Fibroblast of lung (primary cell): ENCODE results near the gene USP53. TPM values are rescaled to one million over a fixed set of nuclear protein-coding genes. Genes with fewer than 3 reads are reported as not detected.

Source experiments
- DNase-seq, 2 donors: peaks; one replicate each; pipeline versions ENCODE4 v3.0.0 to v3.0.0-alpha.2; 2010; ENCODE audit warnings: low read depth in 2 of 2
- H2AFZ ChIP-seq: 2 replicates; pipeline ENCODE4 v1.5.1; 2012; ENCODE audit warnings: low read length, control low read depth, inconsistent platforms
- H3K27ac ChIP-seq: 2 replicates; pipeline ENCODE4 v1.5.1; 2011; ENCODE audit warnings: low read length, control low read depth; ENCODE audit not compliant: insufficient read depth
- H3K27me3 ChIP-seq: 2 replicates; pipeline ENCODE4 v1.5.1; 2011; ENCODE audit warnings: mild to moderate bottlenecking, low read length; ENCODE audit not compliant: control insufficient read depth, insufficient read depth
- H3K36me3 ChIP-seq: 2 replicates; pipeline ENCODE4 v1.5.1; 2011; ENCODE audit warnings: low read length; ENCODE audit not compliant: control insufficient read depth, insufficient read depth
- H3K4me1 ChIP-seq: 2 replicates; pipeline ENCODE4 v1.5.1; 2011; ENCODE audit warnings: low read length; ENCODE audit not compliant: control insufficient read depth, insufficient read depth; ENCODE audit errors: extremely low read depth
- H3K4me2 ChIP-seq: 2 replicates; pipeline ENCODE4 v1.5.1; 2011; ENCODE audit warnings: low read length, control low read depth; ENCODE audit not compliant: insufficient read depth; ENCODE audit errors: extremely low read depth
- H3K4me3 ChIP-seq, 4 experiments: fragments of 200-600 bp in 1 of 4; sonication (generic) in 1 of 4; replicated peaks in 1 of 4; 2 replicates each; pipeline ENCODE4 v1.5.1; 2011 to 2016; ENCODE audit warnings: low read length in 4 of 4, low read depth in 3 of 4, mild to moderate bottlenecking in 3 of 4, control low read depth in 2 of 4, inconsistent platforms in 1 of 4, mixed read lengths in 1 of 4; ENCODE audit not compliant: insufficient read depth in 1 of 4; ENCODE audit errors: control extremely low read depth in 1 of 4
- H3K79me2 ChIP-seq: 2 replicates; pipeline ENCODE4 v1.5.1; 2012; ENCODE audit warnings: mild to moderate bottlenecking, low read length, inconsistent platforms; ENCODE audit not compliant: control insufficient read depth, insufficient read depth
- H3K9ac ChIP-seq: 2 replicates; pipeline ENCODE4 v1.5.1; 2011; ENCODE audit warnings: mild to moderate bottlenecking, low read length, control low read depth; ENCODE audit not compliant: insufficient read depth
- H3K9me3 ChIP-seq: 2 replicates; pipeline ENCODE4 v1.5.1; 2012; ENCODE audit warnings: low read depth, low read length; ENCODE audit not compliant: control insufficient read depth, insufficient read depth
- H4K20me1 ChIP-seq: 2 replicates; pipeline ENCODE4 v1.5.1; 2011; ENCODE audit warnings: low read length; ENCODE audit not compliant: control insufficient read depth, insufficient read depth; ENCODE audit errors: extremely low read depth
- EZH2 ChIP-seq: IDR thresholded peaks from 2 replicates; pipeline ENCODE4 v1.5.1; 2012; ENCODE audit warnings: low read length, control low read depth, mild to moderate bottlenecking; ENCODE audit errors: missing control alignments
- polyA plus RNA-seq, 2 donors: library from polyadenylated mRNA; depleted of rRNA in 1 of 2; stranded (reverse) in 1 of 2; unstranded in 1 of 2; fragments of >200 nt; gene quantifications; 2 replicates each; pipeline ENCODE4 v1.2.1, GENCODE V29; 2011 to 2012; ENCODE audit warnings: missing spikeins in 1 of 2
- total RNA-seq: library from RNA; depleted of rRNA; stranded (reverse); fragments of >200 nt; gene quantifications from 2 replicates; pipeline ENCODE4 v1.2.1, GENCODE V29; 2014
- TF ChIP-seq, protein P1 (sequence below), 2 donors: IDR thresholded peaks in 1 of 2; conservative IDR thresholded peaks in 1 of 2; 1 replicate in 1 of 2; 2 replicates in 1 of 2; pipeline ENCODE4 v1.5.1; 2011 to 2012; ENCODE audit warnings: low read length in 2 of 2, control low read depth in 1 of 2, inconsistent platforms in 1 of 2, low read depth in 1 of 2, mild to moderate bottlenecking in 1 of 2

USP53 gene
- total and polyA plus RNA-seq, 2 donors (not counting 1 experiment from before 2014, with no cell fraction given) = 55.7 to 102 TPM

DNA sequence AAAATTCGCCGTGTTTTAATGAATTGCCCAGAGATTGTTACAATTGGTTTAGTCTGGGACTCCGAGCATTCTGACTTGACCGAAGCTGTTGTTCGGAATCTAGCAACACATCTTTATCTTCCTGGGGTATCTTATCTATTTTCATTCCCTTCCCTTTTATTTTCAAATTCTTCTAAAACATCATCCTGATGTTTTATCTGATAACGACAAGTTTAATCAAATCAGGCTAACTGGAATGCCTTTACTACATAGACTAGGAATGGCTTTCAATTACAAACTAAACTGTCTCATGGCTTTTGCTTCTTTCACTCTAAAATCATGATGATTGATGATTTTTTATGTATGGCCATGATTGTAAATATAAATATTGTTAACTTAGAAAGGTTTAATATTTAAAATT, 48.0 kb downstream of the USP53 start:
- Histone ChIP-seq H3K4me3 (no peak overlapping the region), H3K27me3 (no peaks in the 10 kb centered on the region), H3K9me3 (no peaks in the 10 kb centered on the region), H3K4me1 (no peaks in the 10 kb centered on the region), H4K20me1 (no peaks in the 10 kb centered on the region), H3K4me2 (no peak overlapping the region), H3K9ac (no peak overlapping the region), H3K27ac (no peak overlapping the region), H3K79me2 (no peaks in the 10 kb centered on the region), H3K36me3 (peaks cover 4% of the 10 kb centered on the region), H2AFZ (no peak overlapping the region)
- no peak for TF ChIP-seq EZH2
- TF ChIP-seq, protein P1, sequence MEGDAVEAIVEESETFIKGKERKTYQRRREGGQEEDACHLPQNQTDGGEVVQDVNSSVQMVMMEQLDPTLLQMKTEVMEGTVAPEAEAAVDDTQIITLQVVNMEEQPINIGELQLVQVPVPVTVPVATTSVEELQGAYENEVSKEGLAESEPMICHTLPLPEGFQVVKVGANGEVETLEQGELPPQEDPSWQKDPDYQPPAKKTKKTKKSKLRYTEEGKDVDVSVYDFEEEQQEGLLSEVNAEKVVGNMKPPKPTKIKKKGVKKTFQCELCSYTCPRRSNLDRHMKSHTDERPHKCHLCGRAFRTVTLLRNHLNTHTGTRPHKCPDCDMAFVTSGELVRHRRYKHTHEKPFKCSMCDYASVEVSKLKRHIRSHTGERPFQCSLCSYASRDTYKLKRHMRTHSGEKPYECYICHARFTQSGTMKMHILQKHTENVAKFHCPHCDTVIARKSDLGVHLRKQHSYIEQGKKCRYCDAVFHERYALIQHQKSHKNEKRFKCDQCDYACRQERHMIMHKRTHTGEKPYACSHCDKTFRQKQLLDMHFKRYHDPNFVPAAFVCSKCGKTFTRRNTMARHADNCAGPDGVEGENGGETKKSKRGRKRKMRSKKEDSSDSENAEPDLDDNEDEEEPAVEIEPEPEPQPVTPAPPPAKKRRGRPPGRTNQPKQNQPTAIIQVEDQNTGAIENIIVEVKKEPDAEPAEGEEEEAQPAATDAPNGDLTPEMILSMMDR (conservative IDR thresholded peaks at IDR 0.05 in 1 of 2, IDR thresholded peaks at IDR 0.05 in 1 of 2; ENCODE audit: low read depth in 1 of 2, low read length in 2 of 2) = no peak
- DNase-seq = no peak

DNA sequence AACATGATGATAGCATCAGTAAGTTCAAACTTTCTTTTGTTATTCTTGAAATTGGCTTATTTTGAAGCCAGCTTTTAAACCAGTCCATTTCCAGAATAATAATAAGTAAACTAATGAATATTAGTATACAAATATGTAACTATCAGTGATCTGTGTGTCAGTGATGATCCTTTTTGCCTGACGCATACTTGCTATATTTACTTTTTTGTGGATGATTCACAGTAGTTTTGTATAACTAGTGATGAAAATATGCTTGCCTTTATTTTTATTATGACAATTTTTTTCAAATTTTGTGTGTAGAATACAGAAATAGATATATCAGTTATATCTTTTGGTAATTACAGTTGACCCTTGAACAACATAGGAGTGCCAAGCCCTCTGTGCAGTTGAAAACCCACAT, 49.5 kb downstream of the USP53 start:
- Histone ChIP-seq H3K36me3 (peaks cover 4% of the 10 kb centered on the region), H3K4me1 (no peaks in the 10 kb centered on the region), H3K4me2 (no peak overlapping the region), H3K79me2 (no peaks in the 10 kb centered on the region), H4K20me1 (no peaks in the 10 kb centered on the region), H2AFZ (no peak overlapping the region), H3K4me3 (no peak overlapping the region), H3K9ac (no peak overlapping the region), H3K9me3 (no peaks in the 10 kb centered on the region), H3K27ac (no peak overlapping the region), H3K27me3 (no peaks in the 10 kb centered on the region)
- TF ChIP-seq, protein P1 (conservative IDR thresholded peaks at IDR 0.05 in 1 of 2, IDR thresholded peaks at IDR 0.05 in 1 of 2; ENCODE audit: low read depth in 1 of 2, low read length in 2 of 2) = no peak
- DNase-seq = no peak

GRCh38 chr4:119264743-119265142, 52.2 kb downstream of the USP53 start:
- Histone ChIP-seq H3K9ac (no peak overlapping the region), H3K4me3 (no peak overlapping the region), H3K27ac (no peak overlapping the region), H3K27me3 (no peaks in the 10 kb centered on the region), H3K36me3 (peaks cover 3% of the 10 kb centered on the region), H3K79me2 (no peaks in the 10 kb centered on the region), H3K4me2 (no peak overlapping the region), H3K4me1 (no peaks in the 10 kb centered on the region), H4K20me1 (no peaks in the 10 kb centered on the region), H2AFZ (no peak overlapping the region), H3K9me3 (no peaks in the 10 kb centered on the region)
- no peak for DNase-seq
- no peak for TF ChIP-seq EZH2
- TF ChIP-seq, protein P1 (conservative IDR thresholded peaks at IDR 0.05 in 1 of 2, IDR thresholded peaks at IDR 0.05 in 1 of 2; ENCODE audit: low read depth in 1 of 2, low read length in 2 of 2) = no peak
